Measurements from ENCODE around the gene S100A2. TPM values are rescaled to one million over a fixed set of nuclear protein-coding genes. Genes with fewer than 3 reads are reported as not detected.
A peak's percentile ranks its signal among the peaks of the same experiment; 100 is the strongest.

S100A2 gene
- total RNA-seq, 2 experiments from 2014 or later: 0.63 TPM; not detected in 1

DNA sequence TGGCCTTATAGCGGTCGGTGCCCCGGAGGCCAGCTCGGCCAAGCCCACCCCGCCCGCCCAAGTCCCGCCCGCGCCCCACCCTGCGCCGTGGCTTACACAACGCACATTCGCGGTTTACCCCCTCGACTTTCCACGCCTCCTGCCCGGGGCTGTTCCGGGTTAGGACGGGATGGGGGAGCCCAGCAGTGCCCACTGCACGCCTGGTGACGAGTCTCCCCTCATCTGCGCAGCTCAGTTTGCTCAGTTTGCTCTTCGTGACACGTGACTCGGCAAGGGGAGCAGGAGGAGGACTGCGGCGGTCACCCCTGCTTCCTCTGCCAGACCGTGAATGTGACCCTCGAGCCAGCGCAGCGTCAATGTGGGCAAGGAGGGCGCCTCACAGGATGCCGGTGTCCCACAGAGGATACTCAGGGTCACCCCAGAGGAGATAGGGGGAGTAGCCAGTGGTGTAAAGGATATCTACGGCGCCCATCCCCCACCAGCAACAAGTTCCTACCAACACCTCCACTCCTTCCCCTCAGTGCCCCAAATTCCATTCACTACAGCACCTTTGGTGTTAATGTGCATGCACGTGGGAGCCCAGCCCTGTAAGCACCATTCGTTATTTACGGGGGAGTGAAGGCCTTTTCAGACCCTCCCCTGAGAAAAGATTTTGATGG is 29.5 kb downstream of the S100A2 start:
- POLR2A ChIA-PET: interaction anchor here (0.6 to 4.2 kb wide), 16 partner anchors 9 to 621 kb away, joined by 3 to 89 read pairs (median 4); partner anchors contain the start of genes CHTOP, RPS27, S100A2 and S100A4
- peaks cover 41% of the 10 kb centered on the region for H3K36me3 Mint-ChIP-seq (ENCODE audit: low read depth)

DNA sequence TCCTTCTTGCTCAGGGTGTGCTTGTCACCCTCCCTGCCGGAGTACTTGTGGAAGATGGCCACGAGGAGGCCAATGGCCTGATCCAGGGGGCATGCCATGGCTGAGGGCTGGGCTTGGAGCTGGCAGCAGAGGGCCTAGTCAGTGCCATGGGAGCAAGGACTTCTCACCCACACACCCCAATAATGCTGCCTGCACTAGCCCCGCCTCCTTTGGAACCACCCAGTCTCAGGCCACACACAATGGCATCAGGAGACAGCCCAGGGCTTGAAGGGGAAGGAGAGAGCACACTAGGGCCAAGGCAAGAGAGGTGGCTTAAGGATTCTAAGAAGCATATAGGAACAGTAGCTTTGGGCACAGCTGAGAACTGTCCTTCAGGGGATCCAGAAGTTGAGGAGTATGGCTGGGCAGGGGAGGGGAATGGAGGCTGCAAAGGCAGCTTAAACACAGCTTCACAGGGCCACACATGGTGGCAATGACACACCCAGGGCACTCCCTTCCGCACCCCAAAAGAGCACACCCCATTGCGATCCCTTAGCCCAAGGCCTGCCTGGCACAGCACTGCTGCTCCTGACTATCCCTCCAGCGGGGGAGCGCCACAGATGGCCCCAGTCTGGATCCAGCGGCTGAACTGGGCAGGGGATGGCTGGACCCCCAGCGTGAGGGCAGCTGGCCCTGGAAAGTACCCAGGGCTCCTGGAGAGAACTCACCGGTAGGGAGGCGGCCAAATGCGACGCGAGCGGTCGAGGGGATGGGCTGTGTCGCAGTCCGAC is 30.2 kb downstream of the S100A2 start, which contains the start of gene S100A6:
TSS of gene S100A6 (minus strand) at position 750 of the 770 bp plus-strand sequence. CDS start at position 98, 652 bp downstream.
- Mint-ChIP-seq H3K4me3 (peak within 1 kb of the TSS; percentile 98), H3K36me3 (ENCODE audit: low read depth) (peaks cover 39% of the 10 kb centered on the region)

More for the DNA sequence above, 29.5 kb downstream of the S100A2 start:
- H3K9me3 Mint-ChIP-seq (ENCODE audit: insufficient read depth): no peaks in the 10 kb centered on the region
- DNase-seq (peak; percentile 92), ATAC-seq (peak; percentile 78)
- peaks cover 83% of the 10 kb centered on the region for H3K4me1 Mint-ChIP-seq (ENCODE audit: low read depth)
- H3K4me3 Mint-ChIP-seq: peak overlapping the region; percentile 98
- CTCF ChIA-PET: interaction anchor here (0.9 to 8.3 kb wide), 8 partner anchors 13 to 450 kb away, joined by 3 to 245 read pairs (median 34); partner anchors contain the start of genes RAB13, S100A14, S100A2 and S100A3
- peak overlapping the region; percentile 99 for H3K27ac Mint-ChIP-seq
- no peaks in the 10 kb centered on the region for H3K27me3 Mint-ChIP-seq (ENCODE audit: low read depth)

DNA sequence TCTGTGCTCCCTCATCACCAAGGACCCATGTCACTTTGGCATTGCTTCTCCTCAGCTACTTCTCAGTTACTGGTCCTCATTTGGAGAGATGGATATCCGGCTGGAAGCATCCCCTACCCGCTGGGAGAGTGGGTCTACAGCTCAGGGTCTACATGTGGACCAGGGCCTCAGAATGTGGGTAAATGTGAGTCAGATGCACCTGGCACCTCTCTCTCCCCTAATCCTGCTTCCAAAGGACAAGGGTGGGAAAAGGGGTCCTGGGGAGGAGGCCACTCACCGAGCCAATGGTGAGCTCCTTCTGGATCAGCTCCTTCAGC is 30.8 kb downstream of the S100A2 start:
- H3K4me3 Mint-ChIP-seq: peak overlapping the region; percentile 98
- CTCF ChIA-PET: interaction anchor here (0.9 to 8.3 kb wide), 10 partner anchors 14 to 452 kb away, joined by 3 to 245 read pairs (median 10); partner anchors contain the start of genes S100A14, S100A2, S100A3 and S100A4
- peaks cover 74% of the 10 kb centered on the region for H3K4me1 Mint-ChIP-seq (ENCODE audit: low read depth)
- H3K27me3 Mint-ChIP-seq (ENCODE audit: low read depth): no peaks in the 10 kb centered on the region
- DNase-seq: no peak
- no peak for ATAC-seq
- H3K9me3 Mint-ChIP-seq (ENCODE audit: insufficient read depth): no peaks in the 10 kb centered on the region
- H3K36me3 Mint-ChIP-seq (ENCODE audit: low read depth): peaks cover 36% of the 10 kb centered on the region
- POLR2A ChIA-PET: interaction anchor here (0.8 to 4.2 kb wide), 13 partner anchors 10 to 456 kb away, joined by 3 to 89 read pairs (median 4); partner anchors contain the start of genes RPS27, S100A2 and S100A4
- peak overlapping the region; percentile 99 for H3K27ac Mint-ChIP-seq

More for the DNA sequence above, 30.2 kb downstream of the S100A2 start, which contains the start of gene S100A6:
- H3K27ac Mint-ChIP-seq: peak within 1 kb of the TSS; percentile 99
- ChIA-PET CTCF (interaction anchor here (0.9 to 8.3 kb wide), 11 partner anchors 14 to 451 kb away, joined by 3 to 245 read pairs (median 5); partner anchors contain the start of genes RAB13, S100A14, S100A2 and S100A3), POLR2A (interaction anchor here (0.6 to 4.2 kb wide), 21 partner anchors 9 to 622 kb away, joined by 3 to 89 read pairs (median 4); partner anchors contain the start of genes CHTOP, RPS27, S100A2 and S100A4)
- no peaks in the 10 kb centered on the region for H3K27me3 Mint-ChIP-seq (ENCODE audit: low read depth)
- peak; percentile 64 for DNase-seq
- H3K9me3 Mint-ChIP-seq (ENCODE audit: insufficient read depth): no peaks in the 10 kb centered on the region
- peaks cover 80% of the 10 kb centered on the region for H3K4me1 Mint-ChIP-seq (ENCODE audit: low read depth)
- ATAC-seq: peak; percentile 52

DNA sequence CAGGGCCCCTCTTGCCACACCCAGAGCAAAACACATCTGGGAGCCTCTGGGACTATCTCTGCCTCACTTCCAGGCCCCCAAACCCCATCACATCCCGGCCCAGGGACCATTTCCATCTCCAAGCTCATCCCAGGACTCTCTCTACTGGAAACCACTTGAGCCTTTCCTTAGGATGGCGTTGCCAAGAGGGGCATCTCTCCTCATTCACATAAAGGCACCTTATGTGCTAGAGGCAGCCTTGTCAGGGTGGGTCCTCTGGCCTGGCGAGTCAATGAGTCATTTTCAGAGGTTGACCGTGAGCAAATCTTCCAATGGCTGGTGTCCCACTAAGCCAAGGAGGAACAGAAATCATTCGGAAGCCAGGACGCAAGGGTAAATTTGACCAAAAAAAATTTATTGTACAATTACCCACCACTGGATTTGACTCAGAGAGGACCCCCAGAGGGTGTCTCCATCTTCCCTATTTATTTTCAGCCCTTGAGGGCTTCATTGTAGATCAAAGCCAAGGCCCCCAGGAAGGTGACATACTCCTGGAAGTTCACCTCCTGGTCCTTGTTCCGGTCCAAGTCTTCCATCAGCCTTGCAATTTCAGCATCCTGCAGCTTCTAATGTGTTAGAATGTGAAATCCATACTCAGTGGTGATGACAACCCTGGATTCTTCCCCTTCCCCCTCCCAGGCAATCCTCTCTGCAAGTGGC is 31.3 kb downstream of the S100A2 start:
- DNase-seq (no peak), ATAC-seq (no peak)
- Mint-ChIP-seq H3K27me3 (ENCODE audit: low read depth) (no peaks in the 10 kb centered on the region), H3K36me3 (ENCODE audit: low read depth) (peaks cover 34% of the 10 kb centered on the region), H3K4me1 (ENCODE audit: low read depth) (peaks cover 69% of the 10 kb centered on the region), H3K9me3 (ENCODE audit: insufficient read depth) (no peaks in the 10 kb centered on the region), H3K27ac (peak overlapping the region; percentile 99), H3K4me3 (peak overlapping the region; percentile 98)
- ChIA-PET POLR2A (interaction anchor here (0.9 to 4.2 kb wide), 8 partner anchors 11 to 1771 kb away, joined by 3 to 89 read pairs (median 4); partner anchors contain the start of genes RPS27, S100A2 and S100A4), CTCF (interaction anchor here (1.0 to 8.3 kb wide), 12 partner anchors 14 to 453 kb away, joined by 3 to 245 read pairs (median 16); partner anchors contain the start of genes CHTOP, S100A14, S100A2 and S100A3)

DNA sequence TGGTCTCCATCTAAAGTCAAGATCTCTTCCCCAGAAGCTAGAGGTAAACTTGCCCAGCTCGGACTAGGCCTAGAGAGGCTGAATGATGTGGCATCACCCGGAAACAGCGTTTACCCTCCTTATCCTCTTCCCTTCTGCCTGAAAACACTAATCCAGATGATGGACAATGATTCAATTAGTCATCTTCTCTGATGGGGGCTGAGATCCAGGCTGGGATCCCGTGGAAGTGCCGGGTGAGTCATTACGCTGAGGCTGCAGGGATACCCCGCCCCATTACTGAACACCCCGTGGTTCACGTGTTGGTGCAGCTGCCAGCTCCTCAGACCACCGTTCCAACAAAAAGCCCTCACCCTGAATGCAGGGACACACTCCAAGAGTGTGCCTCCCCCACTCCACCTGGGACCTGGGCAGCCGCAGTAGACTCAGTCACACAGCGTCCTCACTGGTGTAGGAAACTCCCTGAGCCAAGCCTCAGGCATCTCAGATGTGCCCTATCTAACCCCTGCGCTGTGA is 31.9 kb downstream of the S100A2 start:
- Mint-ChIP-seq H3K27ac (peak overlapping the region; percentile 90), H3K27me3 (ENCODE audit: low read depth) (no peaks in the 10 kb centered on the region), H3K9me3 (ENCODE audit: insufficient read depth) (no peaks in the 10 kb centered on the region), H3K36me3 (ENCODE audit: low read depth) (peaks cover 33% of the 10 kb centered on the region), H3K4me3 (peak overlapping the region; percentile 98), H3K4me1 (ENCODE audit: low read depth) (peaks cover 69% of the 10 kb centered on the region)
- ATAC-seq: no peak
- DNase-seq: no peak
- CTCF ChIA-PET: interaction anchor here (0.8 to 8.3 kb wide), 18 partner anchors 7 to 214 kb away, joined by 3 to 245 read pairs (median 14); partner anchors contain the start of genes CHTOP, ILF2, S100A1 and S100A13
- POLR2A ChIA-PET: interaction anchor here (0.9 to 4.2 kb wide), 6 partner anchors 11 to 1770 kb away, joined by 3 to 89 read pairs (median 8); partner anchors contain the start of genes CHTOP and S100A4

DNA sequence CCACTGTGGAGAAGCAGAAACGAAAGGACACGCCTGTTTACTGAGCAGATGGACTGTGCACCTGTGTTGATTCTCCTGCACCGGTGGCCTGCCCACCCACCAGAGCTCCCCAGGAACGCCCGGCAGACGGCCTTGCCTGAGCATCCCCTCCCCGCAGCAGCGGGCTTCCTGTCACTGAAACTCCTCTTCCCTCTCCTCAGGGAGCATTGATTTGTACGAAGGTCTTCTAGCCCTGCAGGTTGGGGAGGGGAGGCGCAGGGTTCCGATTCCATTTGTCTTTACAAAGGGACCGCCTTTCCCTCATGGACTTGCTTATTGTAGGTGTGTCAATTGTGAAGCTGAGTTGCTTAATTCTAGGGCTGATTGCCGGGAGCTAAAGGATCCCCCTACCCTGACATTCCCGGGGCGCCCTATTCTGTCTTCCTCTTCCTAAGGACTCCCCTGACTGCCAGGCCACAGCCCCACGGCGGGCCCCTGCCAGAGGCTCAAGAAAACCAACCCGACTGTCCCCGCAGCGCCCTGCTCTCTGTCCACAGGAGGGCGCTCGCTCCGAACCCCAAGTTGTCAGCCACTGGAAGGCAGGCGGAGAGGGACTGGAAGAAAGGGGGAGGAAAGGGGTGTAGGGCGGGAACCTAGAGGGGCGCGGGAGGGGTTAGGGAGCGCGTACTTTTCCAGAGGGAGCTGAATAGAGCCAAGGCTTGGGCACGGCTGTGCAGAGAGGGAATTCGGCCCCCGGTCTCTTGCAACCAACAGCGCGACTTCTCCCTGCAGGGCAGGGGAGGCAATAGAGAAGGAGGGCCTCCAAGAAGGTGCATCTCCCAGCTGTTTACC is 32.7 kb downstream of the S100A2 start:
- ChIA-PET POLR2A (interaction anchor here (0.9 to 4.2 kb wide), 14 partner anchors 8 to 1769 kb away, joined by 3 to 89 read pairs (median 4); partner anchors contain the start of genes CHTOP, ILF2, S100A4 and S100A5), CTCF (interaction anchor here (0.8 to 8.3 kb wide), 30 partner anchors 8 to 238 kb away, joined by 3 to 245 read pairs (median 6); partner anchors contain the start of genes CHTOP, ILF2, S100A1 and S100A13)
- Mint-ChIP-seq H3K27me3 (ENCODE audit: low read depth) (no peaks in the 10 kb centered on the region), H3K4me1 (ENCODE audit: low read depth) (peaks cover 63% of the 10 kb centered on the region), H3K9me3 (ENCODE audit: insufficient read depth) (no peaks in the 10 kb centered on the region), H3K4me3 (peak overlapping the region; percentile 98), H3K27ac (peak overlapping the region; percentile 90), H3K36me3 (ENCODE audit: low read depth) (peaks cover 33% of the 10 kb centered on the region)
- peak; percentile 86 for DNase-seq
- ATAC-seq: peak; percentile 29

DNA sequence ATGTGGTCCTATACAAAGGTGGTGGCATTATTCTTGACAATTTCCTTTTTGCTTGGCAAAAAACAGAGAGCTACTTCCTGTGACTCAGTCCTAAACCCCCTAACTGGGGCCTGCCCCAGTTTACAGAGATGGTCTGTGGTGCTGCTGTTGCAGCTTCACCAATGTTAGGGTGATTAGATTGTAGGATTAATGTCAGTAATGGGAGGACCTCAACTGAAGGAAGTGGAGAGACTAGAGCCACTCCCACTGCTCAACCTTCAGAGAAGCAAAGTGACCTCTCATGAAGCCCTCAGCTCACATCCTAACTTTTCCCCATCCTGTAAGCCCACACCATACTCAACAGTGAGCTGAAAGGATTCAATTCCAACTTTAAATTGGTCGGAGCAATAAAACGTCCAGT is 33.5 kb downstream of the S100A2 start:
- H3K4me1 Mint-ChIP-seq (ENCODE audit: low read depth): peaks cover 55% of the 10 kb centered on the region
- no peaks in the 10 kb centered on the region for H3K27me3 Mint-ChIP-seq (ENCODE audit: low read depth)
- H3K36me3 Mint-ChIP-seq (ENCODE audit: low read depth): peaks cover 33% of the 10 kb centered on the region
- ATAC-seq (peak; percentile 38), DNase-seq (peak; percentile 70)
- H3K4me3 Mint-ChIP-seq: peak overlapping the region; percentile 98
- CTCF ChIA-PET: interaction anchor here (0.8 to 8.3 kb wide), 28 partner anchors 9 to 239 kb away, joined by 3 to 245 read pairs (median 6); partner anchors contain the start of genes ILF2, S100A1, S100A13 and S100A14
- no peaks in the 10 kb centered on the region for H3K9me3 Mint-ChIP-seq (ENCODE audit: insufficient read depth)
- H3K27ac Mint-ChIP-seq: peak overlapping the region; percentile 90
- POLR2A ChIA-PET: interaction anchor here (1.0 to 2.8 kb wide), 13 partner anchors 9 to 138 kb away, joined by 3 to 19 read pairs (median 4); partner anchors contain the start of genes CHTOP, ILF2, S100A4 and S100A5

DNA sequence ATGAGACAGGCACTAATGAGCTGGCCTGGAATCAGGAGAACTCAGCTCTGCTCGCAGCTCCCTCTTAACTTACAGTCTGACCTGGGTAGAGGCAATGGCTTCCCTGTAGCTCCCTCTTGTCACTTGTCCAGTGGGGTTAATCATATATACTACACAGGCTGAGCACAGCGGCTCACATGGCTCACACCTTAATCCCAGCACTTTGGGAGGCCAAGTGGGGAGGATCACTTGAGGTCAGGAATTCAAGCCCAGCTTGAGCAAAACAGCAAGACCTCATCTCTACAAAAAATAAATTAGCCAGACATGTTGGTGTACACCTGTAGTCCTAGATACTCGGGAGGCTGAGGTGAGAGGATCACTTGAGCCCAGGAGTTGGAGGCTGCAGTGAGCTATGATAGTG is 34.0 kb downstream of the S100A2 start:
- Mint-ChIP-seq H3K36me3 (ENCODE audit: low read depth) (peaks cover 31% of the 10 kb centered on the region), H3K4me3 (no peak overlapping the region), H3K4me1 (ENCODE audit: low read depth) (peaks cover 49% of the 10 kb centered on the region), H3K27ac (peak overlapping the region; percentile 80), H3K9me3 (ENCODE audit: insufficient read depth) (no peaks in the 10 kb centered on the region), H3K27me3 (ENCODE audit: low read depth) (no peaks in the 10 kb centered on the region)
- POLR2A ChIA-PET: interaction anchor here (1.0 to 2.8 kb wide), 12 partner anchors 9 to 128 kb away, joined by 3 to 19 read pairs (median 4); partner anchors contain the start of genes CHTOP, S100A4 and S100A5
- no peak for ATAC-seq
- CTCF ChIA-PET: interaction anchor here (0.9 to 8.3 kb wide), 21 partner anchors 8 to 240 kb away, joined by 3 to 245 read pairs (median 9); partner anchors contain the start of genes S100A14, S100A16, S100A2 and S100A3
- DNase-seq: peak; percentile 19

DNA sequence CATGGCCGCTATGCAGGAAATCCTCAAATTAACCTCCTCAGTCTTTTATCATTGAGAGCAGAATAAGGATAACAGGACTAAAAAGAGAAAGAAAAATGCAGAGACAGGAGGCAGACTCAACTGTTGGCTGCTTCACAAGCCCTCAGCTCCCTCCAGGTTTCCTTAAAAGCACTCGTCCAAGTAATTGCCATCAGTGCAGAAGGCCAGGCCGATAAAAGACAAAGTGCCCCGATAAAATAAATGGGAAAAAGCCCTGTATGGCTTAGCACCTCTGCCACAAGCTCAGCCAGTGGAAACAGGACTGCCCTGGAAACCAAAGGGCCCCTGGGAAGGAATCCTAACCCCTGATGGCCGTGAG is 38.0 kb downstream of the S100A2 start:
- CTCF ChIA-PET: interaction anchor here (4.4 to 6.2 kb wide), 2 partner anchors 17 to 41 kb away, joined by 20 to 48 read pairs; no protein-coding TSS in a partner anchor
- no peak for DNase-seq
- no peaks in the 10 kb centered on the region for H3K9me3 Mint-ChIP-seq (ENCODE audit: insufficient read depth)
- no peak for ATAC-seq
- POLR2A ChIA-PET: no interaction called here
- H3K4me3 Mint-ChIP-seq: no peak overlapping the region
- no peaks in the 10 kb centered on the region for H3K27me3 Mint-ChIP-seq (ENCODE audit: low read depth)
- H3K36me3 Mint-ChIP-seq (ENCODE audit: low read depth): peaks cover 6% of the 10 kb centered on the region
- no peak overlapping the region for H3K27ac Mint-ChIP-seq
- H3K4me1 Mint-ChIP-seq (ENCODE audit: low read depth): peaks cover 23% of the 10 kb centered on the region

Measured in activated CD8-positive, alpha-beta T cell treated with anti-CD3 and anti-CD28 coated beads, Interleukin-2, amount 10 ng/mL, durations not matched to agents 7 days and 5 days (primary cell).